Pancreas (tissue), 10 donors: ENCODE results near the gene GPN1. TPM values are rescaled to one million over a fixed set of nuclear protein-coding genes. Genes with fewer than 3 reads are reported as not detected.

Experiments used
- ATAC-seq, 4 donors: fragments of 200-7000 bp; cut with Tn5 transposase; one replicate each; pipeline versions ENCODE4 v1.8.0 to v1.9.1; 2020; ENCODE audit warnings: mild to moderate bottlenecking in 4 of 4, moderate library complexity in 4 of 4
- DNase-seq, 6 donors: peaks; one replicate each; pipeline ENCODE4 v3.0.0-alpha.2; 2020
- FAIRE-seq: peaks from 2 replicates; lab custom pipeline; 2012; peaks lifted over from hg19 to GRCh38; lab: Jason Lieb, UNC
- H3K27ac ChIP-seq, 4 donors: fragments of 200-600 bp; sonication (generic); 1 replicate in 3 of 4; 2 replicates in 1 of 4; pipeline versions ENCODE4 v1.5.0 to v1.8.0; 2020
- H3K27me3 ChIP-seq, 4 donors: fragments of 200-600 bp; one replicate each; pipeline ENCODE4 v1.8.0; 2021
- H3K36me3 ChIP-seq, 3 donors: fragments of 200-600 bp; sonication (generic) in 1 of 3; one replicate each; pipeline versions ENCODE4 v1.5.0 to v1.8.0; 2020 to 2021
- H3K4me1 ChIP-seq, 3 donors: fragments of 200-600 bp; one replicate each; pipeline ENCODE4 v1.8.0; 2021
- H3K4me3 ChIP-seq, 4 donors: fragments of 200-600 bp; sonication (generic) in 2 of 4; one replicate each; pipeline versions ENCODE4 v1.5.0 to v1.8.0; 2020 to 2021
- H3K9me3 ChIP-seq, 4 donors: fragments of 200-600 bp; one replicate each; pipeline ENCODE4 v1.8.0; 2021
- WGBS, 2 donors: extraction: QIAGEN DNeasy Blood & Tissue Kit; methylation state at CpG; one replicate each; pipeline ENCODE4 v1.1.7; 2013; 5-methylcytosine and 5-hydroxymethylcytosine counted together
- intact Hi-C, 3 donors: fragments of 100-400 bp; cut with DNase I; formaldehyde crosslinking; loops; one replicate each; pipeline versions ENCODE4 v1.11.1 to v1.14.2; 2022
- polyA plus RNA-seq, 2 donors: library from polyadenylated mRNA; stranded (reverse); fragments of 200-250 nt; gene quantifications; one replicate each; pipeline ENCODE4 v1.2.3, GENCODE V29; 2013
- total RNA-seq, 6 donors: library from RNA; stranded (reverse); fragmentation: NEBNext Ultra II Directional in 4 of 6; extraction: Animal tissue kit (Norgen Biotek cat#: 25700) in 4 of 6; gene quantifications; one replicate each; pipeline versions ENCODE4 v1.2.1 to v1.2.4, GENCODE V29; 2021 to 2023
- TF ChIP-seq, protein P1 (sequence below), 4 donors: fragments of 200-600 bp; sonication (generic) in 3 of 4; IDR thresholded peaks; one replicate each; pipeline versions ENCODE4 v1.5.0 to v1.8.0; 2021; ENCODE audit warnings: antibody characterized with exemption in 4 of 4
- donor health status: healthy with polysubstance abuse.
- donor health status: DM: no; HTN: no; CAD: no; lungs with moderate emphysema.
- donor health status: DM: no; HTN: no; CAD: no.
- donor health status: control.
- donor health status: control.
- donor health status: Bipolar disorder and iron deficiency.
- donor health status: DM: yes; HTN: yes; CAD: no.
- donor health status: DM: no; HTN: no; CAD: no.
- donor health status: DM: no; HTN: no; CAD: no.
- donor health status: DM: yes; HTN: yes; CAD: no.

GPN1 gene
- total and polyA plus RNA-seq, 8 donors, result 7.9 to 17.0 (median 12.0) TPM

DNA sequence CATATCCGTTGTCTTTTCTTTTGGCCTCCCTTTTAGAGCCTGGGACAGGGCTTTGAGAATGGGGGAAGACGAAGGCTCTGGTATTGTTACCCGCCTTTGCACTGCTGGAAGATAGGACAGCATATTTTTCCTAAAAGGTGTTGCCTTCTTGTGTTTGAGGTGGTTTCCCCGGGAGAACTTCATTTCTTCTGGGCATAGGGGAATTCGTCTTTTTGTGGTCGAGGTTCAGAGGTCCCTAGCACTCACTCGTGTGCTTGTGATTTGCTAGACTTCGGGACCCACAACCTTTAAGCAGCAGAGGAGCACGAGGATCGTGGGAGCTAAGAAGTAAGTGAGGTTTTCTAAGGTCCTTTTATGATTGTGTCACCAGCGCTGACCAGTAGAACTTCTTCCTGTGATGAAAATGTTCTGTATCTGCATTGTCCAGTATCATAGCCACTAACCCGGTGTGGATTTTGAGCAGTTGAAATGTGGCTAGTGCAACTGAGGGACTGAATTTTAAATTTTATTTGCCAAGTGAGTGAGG lies 45.4 kb upstream of the GPN1 start:
- ATAC-seq, result peak; percentile 8 to 26 (median 10)
- FAIRE-seq, result no peak
- Histone ChIP-seq H3K36me3 (no peaks in the 10 kb centered on the region), H3K9me3 (no peaks in the 10 kb centered on the region), H3K27ac (peak overlapping the region in 2 of 4 donors; percentile 50 to 64), H3K4me1 (peaks cover 9 to 22% (median 12%) of the 10 kb centered on the region in 3 donors), H3K27me3 (no peaks in the 10 kb centered on the region), H3K4me3 (peak overlapping the region; percentile 45 to 63 (median 62))
- DNase-seq, result no peak
- TF ChIP-seq, protein P1, sequence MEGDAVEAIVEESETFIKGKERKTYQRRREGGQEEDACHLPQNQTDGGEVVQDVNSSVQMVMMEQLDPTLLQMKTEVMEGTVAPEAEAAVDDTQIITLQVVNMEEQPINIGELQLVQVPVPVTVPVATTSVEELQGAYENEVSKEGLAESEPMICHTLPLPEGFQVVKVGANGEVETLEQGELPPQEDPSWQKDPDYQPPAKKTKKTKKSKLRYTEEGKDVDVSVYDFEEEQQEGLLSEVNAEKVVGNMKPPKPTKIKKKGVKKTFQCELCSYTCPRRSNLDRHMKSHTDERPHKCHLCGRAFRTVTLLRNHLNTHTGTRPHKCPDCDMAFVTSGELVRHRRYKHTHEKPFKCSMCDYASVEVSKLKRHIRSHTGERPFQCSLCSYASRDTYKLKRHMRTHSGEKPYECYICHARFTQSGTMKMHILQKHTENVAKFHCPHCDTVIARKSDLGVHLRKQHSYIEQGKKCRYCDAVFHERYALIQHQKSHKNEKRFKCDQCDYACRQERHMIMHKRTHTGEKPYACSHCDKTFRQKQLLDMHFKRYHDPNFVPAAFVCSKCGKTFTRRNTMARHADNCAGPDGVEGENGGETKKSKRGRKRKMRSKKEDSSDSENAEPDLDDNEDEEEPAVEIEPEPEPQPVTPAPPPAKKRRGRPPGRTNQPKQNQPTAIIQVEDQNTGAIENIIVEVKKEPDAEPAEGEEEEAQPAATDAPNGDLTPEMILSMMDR (IDR thresholded peaks at IDR 0.05), result no peak
- 5 to 6% methylated on average over 12 of the region's 12 CpGs for WGBS, 2 donors
- intact Hi-C loops, result no loop called here

GRCh38 chr2:27584597-27584996 lies 44.3 kb upstream of the GPN1 start:
- Histone ChIP-seq H3K27ac (no peak overlapping the region), H3K36me3 (no peaks in the 10 kb centered on the region), H3K4me3 (no peak overlapping the region), H3K9me3 (no peaks in the 10 kb centered on the region), H3K27me3 (no peaks in the 10 kb centered on the region), H3K4me1 (peaks cover 9 to 22% (median 12%) of the 10 kb centered on the region in 3 donors)
- ATAC-seq (no peak), FAIRE-seq (no peak), DNase-seq (no peak)
- intact Hi-C loops, result no loop called here
- 75 to 77% methylated on average over 3 of the region's 3 CpGs for whole genome bisulfite sequencing, 2 donors
- TF ChIP-seq, protein P1 (IDR thresholded peaks at IDR 0.05), result no peak

DNA sequence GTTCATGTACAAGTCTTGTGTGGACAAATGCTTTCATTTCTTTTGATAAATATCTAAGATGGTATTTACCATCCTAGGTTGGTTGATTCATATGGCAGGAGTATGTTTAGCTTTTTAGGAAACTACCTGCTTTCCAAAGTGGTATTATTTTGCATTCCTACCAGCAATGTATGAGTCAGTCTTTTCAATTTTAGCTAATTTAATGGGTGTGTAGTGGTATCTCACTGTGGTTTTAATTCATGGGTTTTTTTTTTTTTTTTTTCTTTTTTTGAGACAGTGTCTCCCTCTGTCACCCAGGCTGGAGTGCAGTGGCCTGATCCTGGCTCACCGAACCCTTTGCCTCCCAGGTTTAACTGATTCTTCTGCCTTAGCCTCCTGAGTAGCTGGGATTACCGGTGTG lies 41.8 kb upstream of the GPN1 start:
- FAIRE-seq (no peak), ATAC-seq (no peak), DNase-seq (no peak)
- Histone ChIP-seq H3K36me3 (no peaks in the 10 kb centered on the region), H3K27me3 (no peaks in the 10 kb centered on the region), H3K4me1 (peaks cover 9 to 22% (median 12%) of the 10 kb centered on the region in 3 donors), H3K4me3 (no peak overlapping the region), H3K9me3 (no peaks in the 10 kb centered on the region), H3K27ac (no peak overlapping the region)
- 97 to 98% methylated on average over 2 of the region's 2 CpGs for WGBS, 2 donors
- TF ChIP-seq, protein P1 (IDR thresholded peaks at IDR 0.05), result no peak
- intact Hi-C loops, result no loop called here

DNA sequence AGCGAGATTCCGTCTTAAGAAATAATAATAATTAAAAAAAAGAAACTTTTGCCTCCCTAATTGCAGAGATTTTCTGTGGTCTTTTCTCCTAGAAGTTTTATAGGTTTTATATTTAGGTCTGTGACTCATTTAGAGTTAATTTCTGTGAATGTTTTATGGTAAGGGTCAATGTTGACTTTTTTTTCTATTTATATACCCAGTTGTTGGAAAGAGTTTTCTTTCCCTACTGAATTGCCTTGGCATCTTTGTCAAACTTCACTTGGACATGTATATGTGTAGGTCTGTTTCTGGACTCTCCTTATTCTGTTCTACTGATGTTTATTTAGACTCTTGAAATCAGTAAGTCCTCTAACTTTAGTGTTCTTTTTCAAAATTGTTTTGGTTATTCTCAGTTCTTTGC lies 40.5 kb upstream of the GPN1 start:
- FAIRE-seq (no peak), ATAC-seq (no peak), DNase-seq (no peak)
- Histone ChIP-seq H3K4me1 (peaks cover 9 to 22% (median 12%) of the 10 kb centered on the region in 3 donors), H3K27me3 (no peaks in the 10 kb centered on the region), H3K4me3 (no peak overlapping the region), H3K27ac (no peak overlapping the region), H3K9me3 (no peaks in the 10 kb centered on the region), H3K36me3 (no peaks in the 10 kb centered on the region)
- 95 to 98% methylated on average over 2 of the region's 2 CpGs for WGBS, 2 donors
- TF ChIP-seq, protein P1 (IDR thresholded peaks at IDR 0.05), result no peak
- intact Hi-C loops, result no loop called here

DNA sequence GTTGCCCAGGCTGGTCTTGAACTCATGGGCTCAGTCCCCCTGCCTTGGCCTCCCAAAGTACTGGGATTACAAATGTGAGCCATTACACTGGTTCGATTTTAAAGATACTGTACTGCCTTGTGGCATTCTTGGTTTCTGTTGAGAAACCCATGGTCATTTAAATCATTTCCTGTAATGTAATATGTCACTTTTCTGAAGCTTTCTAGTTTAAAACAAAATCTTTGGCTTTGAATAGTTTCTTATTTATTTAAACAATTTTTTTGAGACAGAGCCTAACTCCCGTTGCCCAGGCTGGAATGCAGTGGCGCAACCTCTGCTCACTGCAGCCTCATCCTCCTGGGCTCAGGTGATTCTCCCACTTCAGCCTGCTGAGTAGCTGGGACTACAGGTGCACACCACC lies 37.1 kb upstream of the GPN1 start:
- 93 to 99% methylated on average over 3 of the region's 3 CpGs for WGBS, 2 donors
- Histone ChIP-seq H3K27ac (no peak overlapping the region), H3K4me1 (peaks cover 0 to 3% (median 0%) of the 10 kb centered on the region in 3 donors), H3K4me3 (no peak overlapping the region), H3K9me3 (no peaks in the 10 kb centered on the region), H3K27me3 (no peaks in the 10 kb centered on the region), H3K36me3 (no peaks in the 10 kb centered on the region)
- TF ChIP-seq, protein P1 (IDR thresholded peaks at IDR 0.05), result no peak
- intact Hi-C loops, result no loop called here
- FAIRE-seq, result no peak
- no peak for ATAC-seq
- no peak for DNase-seq
